MCF 10A (cell line): ENCODE measurements around the gene KIAA1755. TPM values are rescaled to one million over a fixed set of nuclear protein-coding genes. Genes with fewer than 3 reads are reported as not detected.

ENCODE experiments used
- Bru-seq: library from RNA; stranded (reverse); fragments of 400-500 nt; gene quantifications from one replicate; lab custom pipeline; 2021; lab: Mats Ljungman, UMichigan
- BruChase-seq, 2 experiments: library from RNA; stranded (reverse); fragments of 400-500 nt; gene quantifications; one replicate each; lab custom pipeline; 2021; lab: Mats Ljungman, UMichigan
- BruUV-seq: library from RNA; stranded (reverse); fragments of 400-500 nt; replicated peaks from 2 replicates; lab custom pipeline; 2021; lab: Mats Ljungman, UMichigan
- CTCF ChIA-PET: fragments of 300-600 bp; sonication (Branson Sonifier 250); formaldehyde crosslinking; extraction: SDS; loops from one replicate; lab custom pipeline; 2021; ENCODE audit warnings: antibody characterized with exemption, inconsistent platforms; lab: Yijun Ruan, JAX
- POLR2A ChIA-PET: fragments of 300-600, 350-650 bp; sonication (Branson Sonifier 250); formaldehyde crosslinking; extraction: SDS; loops from one replicate; lab custom pipeline; 2020; ENCODE audit warnings: antibody characterized with exemption, inconsistent platforms; lab: Yijun Ruan, JAX
- DNase-seq: peaks from one replicate; pipeline ENCODE4 v3.0.0-alpha.2; 2018; ENCODE audit not compliant: unreplicated experiment
- H3K27ac Mint-ChIP-seq: one replicate; pipeline ENCODE4 v1.8.0; 2022; ENCODE audit warnings: mild to moderate bottlenecking, low read depth, mixed read lengths; ENCODE audit not compliant: unreplicated experiment
- H3K27me3 Mint-ChIP-seq: one replicate; pipeline ENCODE4 v1.8.0; 2022; ENCODE audit warnings: mixed read lengths; ENCODE audit not compliant: insufficient read depth, unreplicated experiment
- H3K36me3 Mint-ChIP-seq: one replicate; pipeline ENCODE4 v1.8.0; 2022; ENCODE audit warnings: mild to moderate bottlenecking, moderate library complexity, mixed read lengths; ENCODE audit not compliant: insufficient read depth, unreplicated experiment
- H3K4me1 Mint-ChIP-seq: one replicate; pipeline ENCODE4 v1.8.0; 2022; ENCODE audit warnings: mixed read lengths; ENCODE audit not compliant: insufficient read depth, unreplicated experiment
- H3K4me3 Mint-ChIP-seq: one replicate; pipeline ENCODE4 v1.8.0; 2022; ENCODE audit warnings: mild to moderate bottlenecking, moderate library complexity, mixed read lengths; ENCODE audit not compliant: unreplicated experiment
- H3K9me3 Mint-ChIP-seq: one replicate; pipeline ENCODE4 v1.8.0; 2022; ENCODE audit warnings: mixed read lengths; ENCODE audit not compliant: unreplicated experiment
- intact Hi-C: fragments of 100-400 bp; cut with micrococcal nuclease; formaldehyde crosslinking; loops from 2 replicates; pipeline ENCODE4 v1.14.1; 2022
- long read RNA-seq: library from polyadenylated mRNA; stranded (forward); transcript quantifications from one replicate; pipeline ENCODE4 v2.0.0, GENCODE V29; 2022
- total RNA-seq: library from RNA; stranded (reverse); gene quantifications from 2 replicates; pipeline ENCODE4 v1.2.3, GENCODE V29; 2022
- TF ChIP-seq, protein P1 (sequence below): fragments of 200-600 bp; IDR thresholded peaks from one replicate; pipeline ENCODE4 v1.8.0; 2022; ENCODE audit warnings: antibody characterized with exemption, mild to moderate bottlenecking; ENCODE audit not compliant: unreplicated experiment

Gene KIAA1755, protein sequence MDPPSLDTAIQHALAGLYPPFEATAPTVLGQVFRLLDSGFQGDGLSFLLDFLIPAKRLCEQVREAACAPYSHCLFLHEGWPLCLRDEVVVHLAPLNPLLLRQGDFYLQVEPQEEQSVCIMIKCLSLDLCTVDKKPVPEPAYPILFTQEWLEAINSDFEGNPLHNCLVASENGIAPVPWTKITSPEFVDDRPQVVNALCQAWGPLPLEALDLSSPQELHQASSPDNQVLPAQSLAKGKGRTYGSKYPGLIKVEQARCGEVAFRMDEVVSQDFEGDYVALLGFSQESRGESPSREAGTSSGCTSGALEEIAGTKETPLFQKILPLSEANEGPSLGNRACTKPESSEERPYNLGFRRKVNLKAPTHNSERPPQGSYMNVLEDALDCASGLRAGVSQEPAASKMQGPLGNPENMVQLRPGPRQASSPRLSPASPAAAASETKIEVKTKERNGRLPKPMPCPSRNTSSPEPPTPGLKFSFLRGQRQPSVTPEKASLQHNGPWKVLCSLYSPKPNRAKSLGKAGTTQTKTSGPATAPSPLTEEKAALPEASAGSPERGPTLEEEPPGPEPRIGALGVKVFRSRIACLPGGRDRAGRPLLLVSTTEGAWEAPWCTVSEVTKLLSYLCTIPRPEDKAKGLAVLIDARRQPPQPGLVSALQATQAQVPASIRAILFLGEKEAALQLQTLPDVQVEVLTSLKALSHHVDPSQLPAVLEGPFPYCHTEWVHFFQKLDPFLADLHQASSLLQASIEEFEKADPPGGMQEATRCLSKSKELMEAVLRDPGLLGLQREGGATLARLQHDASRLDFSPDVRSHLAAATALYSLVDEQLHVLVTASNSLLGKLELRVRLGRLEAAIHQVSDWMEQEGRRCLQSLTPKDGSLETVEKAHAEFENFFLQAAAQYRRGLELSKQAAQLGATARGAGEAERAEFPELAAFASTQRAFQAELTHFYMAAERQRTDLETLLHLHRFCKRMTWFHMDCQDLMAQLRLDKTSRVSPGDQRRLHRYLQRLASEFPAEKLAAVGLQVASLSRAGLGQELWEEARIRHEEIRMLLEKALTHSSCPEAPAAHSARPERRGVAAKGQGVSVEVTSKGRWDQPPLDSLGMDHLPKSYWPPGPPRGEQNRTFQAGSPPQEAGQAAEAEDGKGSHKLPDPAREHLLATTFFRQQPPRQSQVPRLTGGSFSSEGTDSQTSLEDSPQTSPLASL
- total RNA-seq (not detected in 2 replicates), Bru-seq, nascent RNA (percentile 2 among the genes with signal in this experiment), BruChase-seq, experiment 1, labeled RNA remaining after a 6-hour chase (percentile 2 among the genes with signal in this experiment), BruChase-seq, experiment 2, labeled RNA remaining after a 2-hour chase (not detected)
- long read RNA-seq: 0 reads

DNA sequence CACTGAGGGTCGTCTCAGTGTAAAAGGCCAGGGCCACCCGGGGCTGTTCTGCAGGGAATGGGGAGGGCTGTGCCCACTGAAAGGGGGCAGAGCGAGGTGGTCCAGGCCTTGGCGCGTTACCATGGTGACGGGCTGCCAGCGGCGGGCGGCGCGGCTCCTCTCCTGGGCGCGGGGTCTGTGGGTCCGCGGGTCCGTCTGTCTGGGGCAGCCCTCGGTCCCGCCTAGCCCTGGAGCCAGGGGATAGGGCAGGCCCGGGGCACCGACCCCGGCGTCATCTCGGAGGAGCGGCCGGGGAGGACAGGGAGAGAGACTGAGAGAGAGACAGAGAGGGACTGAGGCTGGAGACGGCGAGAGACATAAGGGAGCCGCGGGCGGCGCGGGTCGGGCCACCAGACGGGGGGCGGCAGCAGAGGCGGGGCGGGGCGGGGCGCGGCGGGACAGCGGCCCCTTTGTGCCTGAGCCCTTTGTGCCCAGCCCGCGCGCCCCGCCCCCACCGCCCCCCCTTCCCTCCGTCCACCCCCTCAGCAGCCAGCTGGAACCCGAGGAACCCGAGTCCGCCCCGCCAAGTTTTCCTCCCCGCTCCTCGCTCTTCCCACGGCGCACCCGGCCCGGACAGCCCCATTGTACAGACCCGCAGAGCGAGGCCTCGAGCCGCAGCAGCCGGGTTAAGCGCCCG lies at the start of gene KIAA1755:
TSS of gene KIAA1755 (minus strand) at position 358 of the 676 bp plus-strand sequence. CDS start at position 123, 235 bp downstream.
- intact Hi-C loops: no loop called here
- BruUV-seq: no TSS peak
- TF ChIP-seq, protein P1, sequence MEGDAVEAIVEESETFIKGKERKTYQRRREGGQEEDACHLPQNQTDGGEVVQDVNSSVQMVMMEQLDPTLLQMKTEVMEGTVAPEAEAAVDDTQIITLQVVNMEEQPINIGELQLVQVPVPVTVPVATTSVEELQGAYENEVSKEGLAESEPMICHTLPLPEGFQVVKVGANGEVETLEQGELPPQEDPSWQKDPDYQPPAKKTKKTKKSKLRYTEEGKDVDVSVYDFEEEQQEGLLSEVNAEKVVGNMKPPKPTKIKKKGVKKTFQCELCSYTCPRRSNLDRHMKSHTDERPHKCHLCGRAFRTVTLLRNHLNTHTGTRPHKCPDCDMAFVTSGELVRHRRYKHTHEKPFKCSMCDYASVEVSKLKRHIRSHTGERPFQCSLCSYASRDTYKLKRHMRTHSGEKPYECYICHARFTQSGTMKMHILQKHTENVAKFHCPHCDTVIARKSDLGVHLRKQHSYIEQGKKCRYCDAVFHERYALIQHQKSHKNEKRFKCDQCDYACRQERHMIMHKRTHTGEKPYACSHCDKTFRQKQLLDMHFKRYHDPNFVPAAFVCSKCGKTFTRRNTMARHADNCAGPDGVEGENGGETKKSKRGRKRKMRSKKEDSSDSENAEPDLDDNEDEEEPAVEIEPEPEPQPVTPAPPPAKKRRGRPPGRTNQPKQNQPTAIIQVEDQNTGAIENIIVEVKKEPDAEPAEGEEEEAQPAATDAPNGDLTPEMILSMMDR: no peak
- Mint-ChIP-seq H3K4me1 (peaks cover 14% of the 10 kb centered on the region), H3K4me3 (no peak within 1 kb of the TSS), H3K36me3 (no peaks in the 10 kb centered on the region), H3K27me3 (peaks cover 18% of the 10 kb centered on the region), H3K9me3 (peaks cover 15% of the 10 kb centered on the region), H3K27ac (no peak within 1 kb of the TSS)
- POLR2A ChIA-PET: no interaction called here
- CTCF ChIA-PET: interaction anchor here (0.6 to 0.9 kb wide), 3 partner anchors 38 to 1355 kb away, joined by 3 to 4 read pairs (median 3); no protein-coding TSS in a partner anchor
- no peak for DNase-seq

DNA sequence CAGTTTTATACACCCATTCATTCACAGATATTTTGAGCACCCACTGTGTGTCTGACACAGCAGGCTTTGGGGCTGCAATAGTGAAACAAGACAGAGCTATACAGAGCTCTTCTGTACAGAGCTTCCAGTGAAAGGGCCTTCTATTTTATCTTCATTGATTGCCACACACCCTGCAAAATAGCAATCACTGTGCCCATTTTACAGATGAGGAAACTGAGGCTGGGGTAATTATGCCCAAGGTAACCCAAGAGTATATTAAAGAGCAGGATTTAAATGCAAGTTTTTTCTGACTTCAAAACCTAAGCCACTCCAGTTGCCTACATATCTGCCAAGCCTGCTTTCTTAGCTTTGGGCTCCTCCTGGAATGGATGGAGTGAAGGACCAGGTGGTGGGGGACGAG lies 47.9 kb upstream of the KIAA1755 start:
- Mint-ChIP-seq H3K4me1 (no peaks in the 10 kb centered on the region), H3K27me3 (peaks cover 24% of the 10 kb centered on the region), H3K9me3 (no peaks in the 10 kb centered on the region), H3K36me3 (no peaks in the 10 kb centered on the region), H3K27ac (no peak overlapping the region), H3K4me3 (no peak overlapping the region)
- POLR2A ChIA-PET: no interaction called here
- DNase-seq: no peak
- intact Hi-C loops: loop anchor here (5.0 kb wide), 1 partner anchor 136 kb away; no protein-coding TSS in a partner anchor
- BruUV-seq: no TSS peak
- CTCF ChIA-PET: interaction anchor here (0.6 to 1.1 kb wide), 5 partner anchors 12 to 250 kb away, joined by 3 to 5 read pairs (median 3); no protein-coding TSS in a partner anchor
- TF ChIP-seq, protein P1: no peak

DNA sequence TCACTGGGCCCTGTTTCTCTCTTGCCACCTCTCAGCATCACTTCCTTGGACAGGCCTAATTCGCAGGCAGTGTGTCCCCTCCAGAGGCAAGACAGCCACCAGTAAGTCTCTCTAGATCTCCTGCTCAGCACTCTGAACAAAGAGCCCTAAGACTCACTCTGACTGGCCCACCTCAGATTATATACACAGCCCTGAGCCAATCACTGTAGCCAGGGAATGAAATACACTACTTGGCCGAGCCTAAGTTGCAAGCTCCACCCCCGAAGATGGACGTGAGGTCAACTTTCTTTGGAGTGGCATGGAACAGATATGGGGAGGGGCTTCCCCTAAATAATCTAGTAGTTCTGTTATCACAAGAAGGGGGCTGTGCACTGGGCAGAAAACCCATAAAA lies 47.5 kb upstream of the KIAA1755 start:
- no TSS peak for BruUV-seq
- DNase-seq: no peak

More for the DNA sequence above, 47.5 kb upstream of the KIAA1755 start:
- Mint-ChIP-seq H3K27ac (no peak overlapping the region), H3K9me3 (no peaks in the 10 kb centered on the region), H3K4me1 (no peaks in the 10 kb centered on the region), H3K4me3 (no peak overlapping the region), H3K27me3 (peaks cover 28% of the 10 kb centered on the region), H3K36me3 (no peaks in the 10 kb centered on the region)
- ChIA-PET CTCF (interaction anchor here (0.6 to 1.0 kb wide), 5 partner anchors 12 to 250 kb away, joined by 3 to 6 read pairs (median 4); no protein-coding TSS in a partner anchor), POLR2A (no interaction called here)
- intact Hi-C loops: loop anchor here (5.0 kb wide), 1 partner anchor 136 kb away; no protein-coding TSS in a partner anchor
- TF ChIP-seq, protein P1: no peak
